Muscle of leg (tissue), 11 donors: ENCODE results near the gene GMDS. TPM values are rescaled to one million over a fixed set of nuclear protein-coding genes. Genes with fewer than 3 reads are reported as not detected.

Experiments
- DNase-seq: peaks from one replicate; pipeline ENCODE4 v3.0.0; 2013
- H3K27ac ChIP-seq: one replicate; pipeline ENCODE4 v1.5.1; 2013; ENCODE audit warnings: mild to moderate bottlenecking, low read length, control low read depth
- H3K27me3 ChIP-seq: one replicate; pipeline ENCODE4 v1.6.1; 2013; ENCODE audit warnings: low read length; ENCODE audit not compliant: control insufficient read depth, insufficient read depth
- H3K36me3 ChIP-seq: one replicate; pipeline ENCODE4 v1.6.1; 2013; ENCODE audit warnings: low read length; ENCODE audit not compliant: control insufficient read depth, insufficient read depth
- H3K4me1 ChIP-seq: one replicate; pipeline ENCODE4 v1.6.1; 2013; ENCODE audit warnings: low read length; ENCODE audit not compliant: control insufficient read depth, insufficient read depth
- H3K4me3 ChIP-seq: one replicate; pipeline ENCODE4 v1.5.1; 2013; ENCODE audit warnings: low read length, control low read depth
- H3K9me3 ChIP-seq: replicated peaks from 2 replicates; pipeline ENCODE4 v1.6.1; 2013; ENCODE audit warnings: low read depth, low read length; ENCODE audit not compliant: control insufficient read depth
- WGBS: methylation state at CpG from one replicate; pipeline ENCODE4 v1.1.5; 2013; ENCODE audit warnings: missing lambda C conversion rate; ENCODE audit not compliant: insufficient coverage; 5-methylcytosine and 5-hydroxymethylcytosine counted together
- polyA plus RNA-seq, 8 donors: library from polyadenylated mRNA; unstranded; fragments of 120-200 nt; gene quantifications; one replicate each; pipeline versions ENCODE4 v1.2.1 to v1.2.3, GENCODE V29; 2013; ENCODE audit warnings: inconsistent platforms in 1 of 8, low replicate concordance in 1 of 8; ENCODE audit not compliant: insufficient read length in 8 of 8, insufficient read depth in 1 of 8
- total RNA-seq: library from RNA; stranded (reverse); fragments of 120-200 nt; gene quantifications from one replicate; pipeline ENCODE4 v1.2.4, GENCODE V29; 2013

GMDS gene
- total and polyA plus RNA-seq, 9 donors, result 3.9 to 17.0 (median 11.9) TPM

DNA sequence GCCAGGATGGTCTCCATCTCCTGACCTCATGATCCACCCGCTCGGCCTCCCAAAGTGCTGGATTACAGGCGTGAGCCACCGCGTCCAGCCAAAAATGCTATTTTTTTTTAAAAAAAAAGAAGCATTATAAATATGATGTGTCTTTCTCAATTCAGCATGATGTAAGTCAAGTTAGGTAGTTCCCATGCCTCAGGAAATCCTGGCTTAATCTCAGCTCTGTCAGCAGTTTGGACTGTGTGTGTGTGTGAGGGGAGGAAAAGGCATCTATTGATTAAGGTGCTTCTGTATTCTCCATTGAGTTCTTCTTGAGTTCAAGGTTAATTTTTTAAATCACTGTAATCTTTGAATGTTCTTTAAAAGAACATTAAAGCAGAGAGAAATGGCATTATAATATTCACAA is 51.5 kb downstream of the GMDS start:
- Histone ChIP-seq H3K4me3 (no peak overlapping the region), H3K36me3 (no peaks in the 10 kb centered on the region), H3K27ac (no peak overlapping the region), H3K27me3 (peaks cover 2% of the 10 kb centered on the region), H3K4me1 (peaks cover 7% of the 10 kb centered on the region), H3K9me3 (no peaks in the 10 kb centered on the region)
- no peak for DNase-seq
- no CpG with 5 or more reads among the region's 5 CpGs for WGBS

DNA sequence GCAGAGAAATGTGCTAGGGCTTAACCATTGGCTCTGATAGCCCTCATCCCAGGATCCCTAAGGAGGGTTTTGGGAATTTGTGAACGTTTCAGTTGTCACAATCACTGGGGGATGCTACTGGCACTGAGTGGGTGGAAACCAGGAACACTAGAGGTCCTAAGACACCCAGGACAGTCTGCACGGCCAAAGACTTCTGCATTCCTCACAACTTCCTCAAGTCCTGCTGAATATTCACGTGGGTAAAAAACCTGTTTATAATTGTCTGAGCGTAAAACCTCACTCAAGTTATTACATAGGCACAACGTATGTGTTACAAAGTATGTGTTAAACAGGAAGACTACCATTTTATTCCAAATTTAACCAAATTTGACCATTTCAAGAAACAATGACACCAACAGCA is 52.4 kb downstream of the GMDS start:
- no peaks in the 10 kb centered on the region for H3K36me3 ChIP-seq
- no peak overlapping the region for H3K4me3 ChIP-seq
- no peaks in the 10 kb centered on the region for H3K9me3 ChIP-seq
- DNase-seq, result no peak
- WGBS, result 20% methylated on average over 1 of the region's 5 CpGs
- peaks cover 2% of the 10 kb centered on the region for H3K27me3 ChIP-seq
- H3K4me1 ChIP-seq, result peaks cover 7% of the 10 kb centered on the region
- no peak overlapping the region for H3K27ac ChIP-seq

DNA sequence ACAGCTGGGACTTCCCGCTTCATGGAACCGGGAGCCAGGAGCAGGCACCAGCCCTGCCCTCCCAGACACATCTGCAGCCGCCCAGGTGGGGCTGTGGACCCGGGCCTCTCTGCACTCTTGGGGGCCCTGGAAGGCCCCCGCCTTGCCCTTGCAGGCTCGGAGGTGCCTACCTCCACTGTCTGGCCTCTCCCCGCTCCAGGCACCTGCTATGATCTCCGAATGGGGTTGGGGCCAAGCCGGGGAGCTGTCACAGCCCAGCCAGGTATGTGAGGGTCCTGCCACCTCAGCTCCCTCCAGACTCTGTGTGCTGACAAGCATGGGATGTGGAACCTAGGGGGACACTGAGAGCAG is 54.0 kb downstream of the GMDS start:
- Histone ChIP-seq H3K4me3 (no peak overlapping the region), H3K4me1 (no peaks in the 10 kb centered on the region), H3K27ac (no peak overlapping the region), H3K36me3 (no peaks in the 10 kb centered on the region), H3K9me3 (no peaks in the 10 kb centered on the region), H3K27me3 (no peaks in the 10 kb centered on the region)
- no peak for DNase-seq
- 95% methylated on average over 9 of the region's 9 CpGs for WGBS

DNA sequence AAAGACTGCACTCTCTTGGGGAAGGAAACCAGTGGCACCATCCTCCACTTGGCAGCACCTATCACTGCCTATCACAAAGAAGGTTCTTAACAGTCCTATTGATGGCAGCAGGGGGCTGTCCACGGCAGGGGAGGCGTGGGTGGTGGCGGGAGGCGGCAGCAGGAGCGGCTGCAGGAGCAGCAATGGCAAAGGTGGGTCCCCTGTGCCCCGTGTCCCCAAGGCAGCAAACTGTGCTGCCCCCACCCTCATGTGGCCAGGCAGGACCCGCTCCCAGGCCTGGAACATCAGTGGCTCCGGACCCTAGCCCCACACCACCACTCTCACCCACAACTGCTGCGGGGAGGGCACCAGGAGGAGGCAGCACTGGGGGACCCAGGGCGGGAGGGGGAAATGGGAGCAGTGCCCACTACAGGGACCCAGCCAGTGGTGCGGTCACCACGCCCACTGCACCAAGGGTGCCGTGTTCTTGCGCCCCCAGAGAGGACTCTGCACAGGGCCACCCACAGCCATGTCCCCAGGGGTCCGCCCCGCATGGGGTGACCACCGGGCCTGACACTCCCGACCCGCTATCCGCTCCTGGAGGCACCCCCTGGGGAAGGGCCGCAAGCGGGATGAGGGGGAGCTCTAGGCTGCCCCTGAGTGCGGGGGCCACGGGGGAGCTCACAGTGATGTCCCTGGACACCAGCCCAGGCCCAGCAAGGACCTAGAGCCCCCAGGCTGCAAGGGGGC is 54.6 kb downstream of the GMDS start:
- Histone ChIP-seq H3K36me3 (no peaks in the 10 kb centered on the region), H3K9me3 (no peaks in the 10 kb centered on the region), H3K4me3 (no peak overlapping the region), H3K27ac (no peak overlapping the region), H3K27me3 (no peaks in the 10 kb centered on the region), H3K4me1 (no peaks in the 10 kb centered on the region)
- no peak for DNase-seq
- 94% methylated on average over 21 of the region's 24 CpGs for WGBS

DNA sequence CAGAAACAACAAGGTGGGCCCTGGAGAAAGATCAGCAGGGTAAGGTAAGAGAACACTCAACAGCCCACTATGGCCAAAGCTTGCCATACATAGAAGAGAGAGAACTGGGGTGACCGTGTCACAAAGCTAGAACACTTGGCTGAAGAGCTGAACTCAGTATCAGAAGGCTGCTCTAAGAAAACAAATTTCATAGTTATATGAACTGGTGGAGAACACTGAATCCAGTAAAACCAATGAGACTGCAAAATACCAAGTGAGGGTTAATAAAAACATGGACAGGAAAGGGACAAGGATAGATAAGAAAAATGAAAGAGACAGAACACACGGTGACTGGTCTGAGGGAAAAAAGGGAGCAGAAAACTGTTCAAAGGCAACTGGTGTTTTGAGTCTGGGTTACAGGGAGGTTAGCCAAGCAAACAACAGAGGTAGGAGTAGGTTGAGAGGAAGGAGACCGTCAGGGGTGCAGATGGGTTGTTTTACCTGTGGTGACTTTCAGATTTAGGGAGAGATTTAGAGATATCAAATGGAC is 56.5 kb downstream of the GMDS start:
- no peaks in the 10 kb centered on the region for H3K27me3 ChIP-seq
- H3K36me3 ChIP-seq, result no peaks in the 10 kb centered on the region
- DNase-seq, result no peak
- H3K27ac ChIP-seq, result no peak overlapping the region
- H3K4me3 ChIP-seq, result no peak overlapping the region
- WGBS, result 44% methylated on average over 2 of the region's 3 CpGs
- H3K4me1 ChIP-seq, result no peaks in the 10 kb centered on the region
- H3K9me3 ChIP-seq, result no peaks in the 10 kb centered on the region

DNA sequence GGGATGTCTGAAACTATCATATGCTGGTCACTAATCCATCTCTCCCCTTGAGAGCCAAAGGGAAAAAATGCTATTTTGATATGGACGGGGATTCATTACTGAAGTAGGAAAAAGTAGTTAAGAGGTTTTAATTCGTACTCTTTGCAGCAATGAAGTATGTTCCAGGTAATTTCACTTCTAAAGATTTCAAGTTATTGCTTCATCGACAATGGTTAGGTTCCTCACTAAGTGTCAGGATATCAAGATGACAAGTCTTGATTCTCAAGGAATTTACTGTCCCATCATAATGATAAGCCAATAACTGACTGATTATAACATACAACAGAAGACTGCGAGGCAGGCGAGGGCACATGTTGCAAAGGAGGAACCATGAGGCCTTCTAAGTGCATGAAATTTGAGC is 57.0 kb downstream of the GMDS start:
- DNase-seq, result no peak

DNA sequence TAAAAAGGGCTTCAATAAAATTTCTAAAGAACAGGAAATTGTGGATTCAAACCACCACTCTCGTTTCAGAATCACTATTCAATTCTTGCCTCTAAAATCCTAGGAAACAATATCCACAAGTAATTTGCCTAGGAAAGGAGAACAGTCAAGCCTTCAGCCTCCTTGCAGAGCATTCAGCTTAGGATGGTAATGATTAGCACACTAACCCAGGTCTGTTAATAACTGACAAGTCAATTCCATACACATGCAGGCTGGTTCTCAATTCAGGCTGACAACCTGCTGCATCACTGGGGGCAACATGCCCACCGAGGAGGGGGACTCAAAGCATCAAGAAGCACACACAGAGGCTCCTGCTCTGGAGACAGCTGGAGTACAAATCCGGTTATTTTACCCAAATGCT is 57.6 kb downstream of the GMDS start:
- H3K36me3 ChIP-seq, result no peaks in the 10 kb centered on the region
- DNase-seq, result no peak
- no peak overlapping the region for H3K27ac ChIP-seq
- no peak overlapping the region for H3K4me3 ChIP-seq
- WGBS, result 78% methylated on average over 2 of the region's 3 CpGs
- H3K27me3 ChIP-seq, result no peaks in the 10 kb centered on the region
- no peaks in the 10 kb centered on the region for H3K4me1 ChIP-seq
- H3K9me3 ChIP-seq, result no peaks in the 10 kb centered on the region

More for the DNA sequence above, 57.0 kb downstream of the GMDS start:
- Histone ChIP-seq H3K9me3 (no peaks in the 10 kb centered on the region), H3K36me3 (no peaks in the 10 kb centered on the region), H3K4me1 (no peaks in the 10 kb centered on the region), H3K27me3 (no peaks in the 10 kb centered on the region), H3K27ac (no peak overlapping the region), H3K4me3 (no peak overlapping the region)
- no CpG with 5 or more reads among the region's 5 CpGs for WGBS

DNA sequence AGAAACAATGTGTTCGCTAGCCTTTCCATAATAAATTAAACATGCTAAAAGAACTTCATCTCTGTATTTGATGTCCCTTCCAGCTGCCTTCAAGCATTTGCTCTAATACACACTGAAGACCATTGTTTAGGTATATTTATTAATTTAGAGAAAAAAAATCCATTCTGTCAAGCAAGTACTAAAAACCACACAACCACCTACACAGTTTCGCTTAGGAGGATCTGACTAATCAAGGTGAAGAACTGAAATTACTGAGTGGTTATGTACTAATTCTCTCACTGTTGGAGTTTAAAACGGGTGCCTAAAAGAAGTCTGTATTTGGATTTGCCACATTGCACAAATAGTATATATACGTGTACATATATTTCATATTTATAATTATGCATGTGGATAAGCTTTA is 58.9 kb downstream of the GMDS start:
- H3K27me3 ChIP-seq, result no peaks in the 10 kb centered on the region
- no CpG with 5 or more reads among the region's 4 CpGs for WGBS
- no peaks in the 10 kb centered on the region for H3K4me1 ChIP-seq
- H3K36me3 ChIP-seq, result no peaks in the 10 kb centered on the region
- no peak overlapping the region for H3K27ac ChIP-seq
- no peak overlapping the region for H3K4me3 ChIP-seq
- no peak for DNase-seq
- H3K9me3 ChIP-seq, result no peaks in the 10 kb centered on the region

DNA sequence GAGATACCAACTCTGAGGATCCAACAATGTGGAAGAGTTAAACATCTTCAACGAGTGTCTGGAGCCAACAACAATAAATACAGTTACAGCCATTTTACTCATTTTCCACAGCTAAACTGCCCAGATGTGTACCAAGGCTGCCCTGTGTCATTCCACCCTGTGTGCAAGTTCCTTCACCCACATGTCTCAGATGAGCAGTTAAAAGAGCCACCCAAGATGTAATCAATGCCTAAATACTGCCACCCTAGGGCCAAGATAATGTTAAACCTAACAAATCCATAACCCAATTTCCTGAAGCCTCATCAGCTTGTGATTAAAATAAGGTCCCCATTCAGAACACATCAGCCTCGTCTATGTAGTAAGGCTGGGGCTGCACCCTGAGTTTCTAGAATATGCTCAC is 59.9 kb downstream of the GMDS start:
- WGBS, result 71% methylated on average over 1 of the region's 2 CpGs
- Histone ChIP-seq H3K27me3 (no peaks in the 10 kb centered on the region), H3K9me3 (no peaks in the 10 kb centered on the region), H3K4me1 (no peaks in the 10 kb centered on the region), H3K4me3 (no peak overlapping the region), H3K27ac (no peak overlapping the region), H3K36me3 (no peaks in the 10 kb centered on the region)
- no peak for DNase-seq

DNA sequence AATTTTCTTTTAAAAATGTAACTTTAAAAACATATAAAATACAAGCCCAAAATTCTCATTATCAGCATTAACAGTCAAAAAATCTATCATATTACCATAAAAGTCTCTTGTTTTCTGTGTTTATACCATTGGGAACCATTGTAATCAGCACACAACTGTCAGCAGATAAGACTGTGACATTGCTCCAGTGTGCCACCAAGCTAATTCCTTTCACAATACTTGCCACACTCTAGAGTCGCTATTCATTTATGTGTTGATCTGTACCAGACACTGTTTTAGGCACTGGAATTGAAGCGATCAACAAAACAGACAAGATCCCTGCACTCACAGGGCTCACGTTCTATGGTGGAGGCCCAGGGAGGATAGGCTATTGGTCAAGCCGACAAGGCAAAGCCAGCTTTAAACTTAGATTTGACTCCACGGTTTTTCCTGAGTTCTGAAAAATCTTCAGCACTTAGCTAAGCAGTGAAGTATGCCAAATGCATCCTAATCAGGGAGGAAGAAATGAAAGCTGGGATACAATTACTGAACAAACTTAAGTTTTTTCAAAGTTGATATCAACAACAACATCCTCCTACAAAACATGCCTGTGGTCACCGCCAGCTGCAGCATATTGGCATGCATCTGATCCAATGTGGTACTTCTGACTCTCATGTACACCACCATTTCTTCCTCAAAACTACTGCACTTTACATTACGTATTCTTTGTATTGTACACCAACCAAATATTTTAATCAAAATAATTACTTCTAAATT is 60.5 kb downstream of the GMDS start:
- H3K27me3 ChIP-seq, result no peaks in the 10 kb centered on the region
- DNase-seq, result no peak
- H3K27ac ChIP-seq, result no peak overlapping the region
- no peaks in the 10 kb centered on the region for H3K9me3 ChIP-seq
- H3K36me3 ChIP-seq, result no peaks in the 10 kb centered on the region
- no peak overlapping the region for H3K4me3 ChIP-seq
- WGBS, result 93% methylated on average over 6 of the region's 7 CpGs
- no peaks in the 10 kb centered on the region for H3K4me1 ChIP-seq
